ENCODE results near the gene USH2A. TPM values are rescaled to one million over a fixed set of nuclear protein-coding genes. Genes with fewer than 3 reads are reported as not detected.

The USH2A gene
- total RNA-seq, 4 donors from 2014 or later, result 0.03 to 0.25 TPM; not detected in 2

- intact Hi-C loops (cut with DNase I; ENCODE audit: low total_unique reads), result no loop called here
- H3K4me3 ChIP-seq (ENCODE audit: low read depth, poor library complexity, severe bottlenecking), result no peak overlapping the region
- no peak for DNase-seq (ENCODE audit: low spot score in 2 of 2)
- TF ChIP-seq CTCF (IDR thresholded peaks at IDR 0.05) (no peak), POLR2A (IDR thresholded peaks at IDR 0.05) (no peak)
- 14 to 36% methylated on average over 1 of the region's 1 CpG for WGBS, 2 donors
Observed at GRCh38 chr1:216057063-216057462, 366.2 kb downstream of the USH2A start.

- no peak for DNase-seq (ENCODE audit: low spot score in 2 of 2)
- H3K4me3 ChIP-seq (ENCODE audit: low read depth, poor library complexity, severe bottlenecking), result no peak overlapping the region
- no peak for TF ChIP-seq CTCF (IDR thresholded peaks at IDR 0.05)
- no peak for TF ChIP-seq POLR2A (IDR thresholded peaks at IDR 0.05)
- WGBS, 2 donors, result 46 to 50% methylated on average over 1 of the region's 1 CpG
- intact Hi-C loops (cut with DNase I; ENCODE audit: low total_unique reads), result no loop called here
Observed at GRCh38 chr1:216055004-216055403, 368.2 kb downstream of the USH2A start.

GRCh38 chr1:216054600-216054999 lies 368.6 kb downstream of the USH2A start:
- intact Hi-C loops (cut with DNase I; ENCODE audit: low total_unique reads), result no loop called here
- no peak for DNase-seq (ENCODE audit: low spot score in 2 of 2)
- 38 to 54% methylated on average over 7 of the region's 7 CpGs for WGBS, 2 donors
- TF ChIP-seq CTCF (IDR thresholded peaks at IDR 0.05), result no peak
- TF ChIP-seq POLR2A (IDR thresholded peaks at IDR 0.05), result no peak
- H3K4me3 ChIP-seq (ENCODE audit: low read depth, poor library complexity, severe bottlenecking), result no peak overlapping the region

- no peak for DNase-seq (ENCODE audit: low spot score in 2 of 2)
- intact Hi-C loops (cut with DNase I; ENCODE audit: low total_unique reads), result no loop called here
- no peak for TF ChIP-seq CTCF (IDR thresholded peaks at IDR 0.05)
- no peak for TF ChIP-seq POLR2A (IDR thresholded peaks at IDR 0.05)
- 48 to 61% methylated on average over 3 of the region's 3 CpGs for WGBS, 2 donors
- H3K4me3 ChIP-seq (ENCODE audit: low read depth, poor library complexity, severe bottlenecking), result no peak overlapping the region
Observed at GRCh38 chr1:216051071-216051470, 372.2 kb downstream of the USH2A start.

- intact Hi-C loops (cut with DNase I; ENCODE audit: low total_unique reads), result no loop called here
- no peak for DNase-seq (ENCODE audit: low spot score in 2 of 2)
- 68% methylated on average over 9 of the region's 9 CpGs for WGBS, 2 donors
- TF ChIP-seq CTCF (IDR thresholded peaks at IDR 0.05) (no peak), POLR2A (IDR thresholded peaks at IDR 0.05) (no peak)
- H3K4me3 ChIP-seq (ENCODE audit: low read depth, poor library complexity, severe bottlenecking), result no peak overlapping the region
Observed at GRCh38 chr1:216049741-216050430, 373.4 kb downstream of the USH2A start.

All from lower leg skin (tissue), 4 donors.